C4-2B (cell line): ENCODE measurements around the gene CDK5RAP3.

Experiments used
- CTCF ChIP-seq: fragments of 450-650 bp; conservative IDR thresholded peaks from 2 replicates; pipeline ENCODE4 v1.5.1; 2017; ENCODE audit warnings: mild to moderate bottlenecking
- ZFX ChIP-seq: fragments of 450-650 bp; IDR thresholded peaks from 2 replicates; pipeline ENCODE4 v1.6.1; 2017

DNA sequence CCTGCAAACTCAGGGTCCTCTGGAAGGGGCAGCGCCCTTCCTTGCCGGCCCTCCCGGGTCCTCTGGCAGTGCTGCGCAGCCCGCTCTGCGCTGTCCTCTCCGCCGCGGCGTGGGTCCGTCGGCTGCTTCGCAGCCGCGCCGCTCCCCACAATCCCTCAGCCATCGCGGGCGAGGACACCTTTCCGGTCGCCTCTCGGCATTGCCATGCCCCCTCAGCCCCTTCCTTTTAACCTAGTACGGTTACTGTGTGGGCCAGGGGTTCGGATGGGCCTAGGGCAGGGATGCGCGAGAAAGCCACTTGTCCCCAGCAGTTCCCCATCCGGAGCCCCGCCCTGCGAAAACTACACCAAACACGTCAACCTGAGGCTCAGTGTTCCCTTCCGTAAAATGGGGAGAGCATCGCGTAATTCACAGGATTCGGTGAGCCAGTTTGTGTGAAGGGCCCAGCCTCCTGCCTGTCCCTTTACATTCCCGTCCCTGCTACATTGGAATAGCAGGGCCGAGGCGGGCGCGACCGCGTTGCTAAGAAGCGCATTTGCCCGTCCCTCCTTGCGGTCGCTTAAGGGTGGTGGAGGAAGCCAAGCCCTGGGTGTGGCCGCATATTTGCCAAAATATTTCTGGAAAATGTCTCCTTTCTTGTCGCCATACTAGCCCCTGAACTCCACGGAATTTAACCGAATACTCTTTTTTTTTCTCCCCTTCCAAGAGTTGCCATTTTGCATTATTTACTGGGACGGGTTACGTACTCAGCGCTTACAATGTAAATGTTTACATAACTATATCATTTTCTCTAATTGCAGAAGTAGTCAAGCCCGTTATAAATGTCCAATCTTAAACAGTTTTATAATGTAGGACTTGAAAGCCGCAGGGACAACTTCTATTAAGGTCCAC, 53.5 kb downstream of the CDK5RAP3 start:
- TF ChIP-seq ZFX, result peak; percentile 44; the same call in 1 of the 2 replicates
- no peak for TF ChIP-seq CTCF
